ENCODE results near the gene RAB27A. TPM values are rescaled to one million over a fixed set of nuclear protein-coding genes. Genes with fewer than 3 reads are reported as not detected.
"Not testable (repeated sequence)": the region's sequence is repeated elsewhere in the genome, so short reads cannot be mapped to it uniquely, and the experiment has no call there.

The RAB27A gene
- polyA plus RNA-seq, 4 donors: 16.9 to 22.4 (median 18.2) TPM

DNA sequence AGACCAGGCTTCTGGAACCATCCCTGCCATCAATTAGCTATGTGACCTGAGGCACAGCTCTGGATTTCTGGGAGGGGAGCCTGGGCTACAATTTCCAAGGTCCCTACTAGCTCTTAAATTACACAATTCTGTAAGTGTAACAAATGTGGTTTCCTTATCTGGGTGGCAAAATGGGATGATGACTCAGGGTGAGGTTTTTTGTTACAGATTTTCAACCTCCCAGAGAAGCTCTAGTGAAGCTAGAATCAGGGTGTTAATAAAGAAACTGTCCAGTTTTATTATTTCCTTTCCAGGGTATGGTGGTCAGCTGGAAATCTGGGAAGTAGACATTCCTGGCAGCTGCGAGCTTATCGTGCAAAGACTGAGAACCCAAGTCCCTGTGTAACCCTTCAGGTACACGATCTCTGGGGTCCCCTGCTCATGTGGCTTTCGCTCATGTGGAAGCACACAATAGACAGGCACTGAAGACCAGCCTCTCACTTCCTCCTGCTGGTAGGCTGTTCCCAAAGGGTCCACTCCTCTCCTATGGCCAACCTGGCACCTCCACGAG, 7.3 kb downstream of the RAB27A start:
- DNase-seq (ENCODE audit: low read depth in 4 of 4, low spot score in 3 of 4): no peak

DNA sequence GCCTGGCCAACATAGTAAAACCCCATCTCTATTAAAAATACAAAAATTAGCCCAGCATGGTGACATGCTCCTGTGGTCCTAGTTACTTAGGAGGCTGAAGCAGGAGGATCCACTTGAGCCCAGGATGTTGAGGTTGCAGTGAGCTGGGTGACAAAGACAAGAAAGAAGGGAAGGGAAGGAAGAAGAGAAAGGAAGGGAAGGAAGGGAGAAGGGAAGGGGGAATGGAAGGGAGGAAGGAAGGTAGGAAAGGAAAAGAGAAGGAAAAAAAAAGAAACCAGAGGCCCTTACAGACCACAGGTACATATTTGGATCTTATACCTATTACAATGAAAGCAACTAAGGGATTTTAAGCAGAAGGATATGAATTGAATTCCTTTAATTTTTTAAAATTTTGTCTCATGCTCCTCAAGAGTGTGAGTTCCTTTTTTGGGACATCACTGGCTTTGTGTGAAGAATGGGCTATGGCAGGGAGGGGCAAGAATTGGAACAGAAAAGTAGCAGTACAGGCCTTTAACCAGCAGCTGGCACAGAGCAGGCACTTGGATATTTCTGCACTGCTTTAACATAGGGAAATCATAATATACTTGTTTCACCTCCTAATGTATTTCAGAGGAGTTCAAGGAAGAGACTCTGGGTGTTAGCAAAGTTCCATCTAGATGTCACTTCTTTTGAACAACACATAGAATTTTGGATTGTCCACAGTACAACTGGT, 7.9 kb downstream of the RAB27A start:
- DNase-seq (ENCODE audit: low read depth in 4 of 4, low spot score in 3 of 4): no peak

DNA sequence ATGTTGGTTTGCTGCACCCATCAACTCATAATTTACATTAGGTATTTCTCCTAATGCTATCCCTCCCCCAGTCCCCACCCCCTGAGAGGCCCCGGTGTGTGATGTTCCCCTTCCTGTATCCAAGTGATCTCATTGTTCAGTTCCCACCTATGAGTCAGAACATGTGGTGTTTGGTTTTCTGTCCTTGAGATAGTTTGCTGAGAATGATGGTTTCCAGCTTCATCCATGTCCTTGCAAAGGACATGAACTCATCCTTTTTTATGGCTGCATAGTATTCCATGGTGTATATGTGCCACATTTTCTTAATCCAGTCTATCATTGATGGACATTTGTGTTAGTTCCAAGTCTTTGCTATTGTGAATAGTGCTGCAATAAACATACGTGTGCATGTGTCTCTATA, 9.0 kb downstream of the RAB27A start:
- not testable (repeated sequence) for DNase-seq (ENCODE audit: low read depth in 4 of 4, low spot score in 3 of 4)

- no peak for DNase-seq (ENCODE audit: low read depth in 4 of 4, low spot score in 3 of 4)
Observed at GRCh38 chr15:55279746-55280351, 9.8 kb downstream of the RAB27A start.

DNA sequence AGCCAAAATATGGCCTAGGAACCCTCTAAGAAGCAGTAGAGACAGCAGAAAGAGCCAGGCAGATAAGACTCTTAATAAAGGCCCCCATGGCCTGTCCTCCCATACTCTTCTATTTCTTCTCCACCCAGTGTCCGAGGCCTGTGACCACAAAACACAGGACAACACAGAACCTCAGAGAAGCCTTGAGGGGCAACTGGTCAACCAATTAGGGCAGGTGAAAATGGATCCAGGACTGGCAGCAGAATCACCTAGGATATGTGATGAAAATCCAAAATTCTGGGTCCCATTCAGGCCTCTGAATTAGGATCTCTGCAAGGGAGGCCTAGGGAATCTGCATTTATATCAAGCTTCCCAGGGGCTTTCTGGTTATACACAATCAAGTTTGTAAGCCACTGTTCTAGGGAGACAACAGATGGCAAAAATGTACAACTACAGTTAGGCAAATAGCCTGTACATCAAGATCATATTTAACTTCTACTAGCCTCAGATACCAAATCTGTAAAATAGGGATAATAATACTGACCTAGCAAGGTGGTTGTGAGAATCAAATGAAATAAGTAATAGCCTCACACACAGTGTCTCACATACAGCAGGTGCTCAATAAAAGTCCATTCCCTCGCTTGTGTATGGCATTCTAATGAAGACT, 10.4 kb downstream of the RAB27A start:
- DNase-seq (ENCODE audit: low read depth in 4 of 4, low spot score in 3 of 4): no peak

GRCh38 chr15:55277715-55278114, 11.9 kb downstream of the RAB27A start:
- no peak for DNase-seq (ENCODE audit: low read depth in 4 of 4, low spot score in 3 of 4)

DNA sequence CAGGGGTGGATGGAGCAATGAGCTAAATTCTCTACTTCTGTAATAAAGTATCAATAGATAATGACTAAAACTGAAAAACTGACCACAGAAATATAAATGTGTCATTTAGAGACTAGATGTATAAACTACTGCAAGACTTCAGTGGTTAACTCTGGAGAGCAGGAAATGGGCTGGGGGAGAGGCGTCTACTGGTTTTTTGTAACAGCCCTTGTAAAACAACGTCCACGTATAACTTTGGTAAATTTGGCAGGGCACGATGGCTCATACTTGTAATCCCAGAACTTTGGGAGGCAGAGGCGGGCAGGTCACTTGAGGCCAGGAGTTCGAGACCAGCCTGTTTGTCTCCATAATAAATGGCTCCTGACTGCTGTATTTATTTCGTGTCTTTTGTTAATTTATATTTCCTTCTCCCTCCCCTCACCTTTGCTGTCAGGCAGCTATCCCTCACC, 12.5 kb downstream of the RAB27A start:
- no peak for DNase-seq (ENCODE audit: low read depth in 4 of 4, low spot score in 3 of 4)

DNA sequence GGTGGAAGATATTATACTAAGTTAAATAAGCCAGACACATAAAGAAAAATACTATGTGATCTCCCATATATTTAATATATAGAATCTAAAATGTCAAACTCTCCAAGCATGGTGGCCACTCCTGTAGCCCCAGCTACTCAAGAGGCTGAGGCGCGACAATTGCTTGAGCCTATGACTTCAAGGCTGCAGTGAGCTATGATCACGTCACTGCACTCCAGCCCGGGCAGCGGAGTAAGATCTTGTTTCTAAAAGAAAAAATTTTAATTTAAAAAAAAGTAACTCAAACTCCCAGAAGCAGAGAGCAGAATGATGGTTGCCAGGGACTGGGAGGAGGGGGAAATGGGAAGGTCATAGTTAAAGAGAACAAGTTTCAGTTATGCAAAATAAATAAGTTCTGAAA, 13.3 kb downstream of the RAB27A start:
- no peak for DNase-seq (ENCODE audit: low read depth in 4 of 4, low spot score in 3 of 4)

- no peak for DNase-seq (ENCODE audit: low read depth in 4 of 4, low spot score in 3 of 4)
Observed at GRCh38 chr15:55270291-55270690, 19.3 kb downstream of the RAB27A start.

DNA sequence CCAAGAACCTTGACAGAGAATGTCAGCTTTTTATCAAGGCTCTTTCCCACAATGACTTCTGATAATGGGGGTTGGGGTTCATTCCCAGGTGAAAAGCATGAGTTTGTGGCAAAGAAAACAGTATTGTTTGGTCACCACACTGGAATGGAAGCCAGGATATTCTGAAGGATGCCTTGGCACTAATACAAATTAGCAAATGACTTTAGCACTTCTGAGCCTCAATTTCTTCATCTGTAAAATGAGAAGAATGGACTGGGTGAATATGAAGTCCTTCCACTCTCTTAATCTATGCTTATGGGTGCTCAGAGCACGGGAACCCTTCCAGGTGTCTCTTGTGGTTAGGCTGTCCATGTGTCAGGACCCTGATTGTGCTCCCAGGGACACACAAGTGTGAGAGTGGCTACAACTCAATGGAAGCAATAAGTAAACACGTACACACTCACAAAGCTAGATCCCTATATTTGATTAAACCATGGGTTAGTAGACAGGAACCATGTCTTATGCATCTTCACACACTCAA, 21.4 kb downstream of the RAB27A start:
- no peak for DNase-seq (ENCODE audit: low read depth in 4 of 4, low spot score in 3 of 4)

GRCh38 chr15:55267401-55268175, 22.0 kb downstream of the RAB27A start:
- no peak for DNase-seq (ENCODE audit: low read depth in 4 of 4, low spot score in 3 of 4)

DNA sequence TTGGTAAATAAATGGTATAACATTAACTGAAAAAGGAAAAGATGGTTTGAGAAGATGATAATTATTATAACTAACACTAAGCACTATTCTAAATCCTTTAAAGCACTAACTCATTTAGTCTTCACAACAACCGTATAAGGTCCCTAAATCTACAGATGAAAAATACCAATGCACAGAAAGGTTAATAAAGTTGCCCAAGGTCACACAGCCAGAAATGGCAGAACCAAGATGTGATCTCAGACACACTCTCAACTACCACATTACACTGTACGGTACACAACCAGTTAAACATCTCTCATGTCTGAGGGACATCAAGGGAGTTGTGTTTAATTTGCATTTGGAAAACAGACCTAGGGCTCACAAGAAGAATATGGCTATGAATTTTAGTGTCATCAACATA, 23.1 kb downstream of the RAB27A start:
- no peak for DNase-seq (ENCODE audit: low read depth in 4 of 4, low spot score in 3 of 4)

DNA sequence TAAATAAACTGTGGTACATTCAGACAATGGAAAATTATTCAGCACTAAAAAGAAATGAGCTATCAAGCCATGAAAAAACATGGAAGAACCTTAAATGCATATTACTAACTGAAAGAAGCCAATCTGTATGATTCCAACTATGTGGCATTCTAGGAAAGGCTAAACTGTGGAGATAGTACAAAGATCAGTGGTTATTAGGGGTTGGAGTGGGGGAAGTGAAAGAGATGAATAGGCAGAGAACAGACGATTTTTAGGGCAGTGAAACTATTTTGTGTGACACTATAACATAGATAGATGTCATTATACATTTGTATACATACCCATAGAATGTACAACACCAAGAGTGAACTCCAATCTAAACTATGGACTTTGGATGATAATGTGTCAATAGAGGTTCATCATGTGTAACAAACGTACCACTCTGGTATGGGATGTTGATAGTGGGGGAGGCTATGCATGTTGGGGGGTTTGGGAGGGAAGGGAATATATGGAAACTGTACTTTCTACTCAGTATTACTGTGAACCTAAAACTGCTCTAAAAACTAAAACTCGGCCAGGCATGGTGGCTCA, 29.0 kb downstream of the RAB27A start:
- no peak for DNase-seq (ENCODE audit: low read depth in 4 of 4, low spot score in 3 of 4)

DNA sequence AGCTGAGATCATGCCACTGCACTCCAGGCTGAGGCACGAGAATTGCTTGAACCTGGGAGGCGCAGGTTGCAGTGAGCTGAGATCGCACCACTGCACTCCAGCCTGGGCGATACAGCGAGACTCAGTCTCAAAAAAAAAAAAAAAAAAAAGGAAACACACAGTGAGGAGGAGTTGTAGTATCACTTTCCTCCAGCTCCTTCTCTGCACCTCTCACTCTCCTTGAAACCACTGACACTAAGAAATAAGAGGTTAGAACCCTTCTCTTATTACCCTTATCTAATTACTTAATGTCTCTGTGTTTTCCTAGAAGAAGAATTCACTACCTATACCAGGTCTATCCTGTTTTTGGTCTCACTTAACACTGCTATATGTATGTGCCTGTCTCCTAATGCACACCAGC, 31.7 kb downstream of the RAB27A start:
- DNase-seq (ENCODE audit: low read depth in 4 of 4, low spot score in 3 of 4): no peak

GRCh38 chr15:55257012-55257670, 32.5 kb downstream of the RAB27A start:
- DNase-seq (ENCODE audit: low read depth in 4 of 4, low spot score in 3 of 4): no peak

DNA sequence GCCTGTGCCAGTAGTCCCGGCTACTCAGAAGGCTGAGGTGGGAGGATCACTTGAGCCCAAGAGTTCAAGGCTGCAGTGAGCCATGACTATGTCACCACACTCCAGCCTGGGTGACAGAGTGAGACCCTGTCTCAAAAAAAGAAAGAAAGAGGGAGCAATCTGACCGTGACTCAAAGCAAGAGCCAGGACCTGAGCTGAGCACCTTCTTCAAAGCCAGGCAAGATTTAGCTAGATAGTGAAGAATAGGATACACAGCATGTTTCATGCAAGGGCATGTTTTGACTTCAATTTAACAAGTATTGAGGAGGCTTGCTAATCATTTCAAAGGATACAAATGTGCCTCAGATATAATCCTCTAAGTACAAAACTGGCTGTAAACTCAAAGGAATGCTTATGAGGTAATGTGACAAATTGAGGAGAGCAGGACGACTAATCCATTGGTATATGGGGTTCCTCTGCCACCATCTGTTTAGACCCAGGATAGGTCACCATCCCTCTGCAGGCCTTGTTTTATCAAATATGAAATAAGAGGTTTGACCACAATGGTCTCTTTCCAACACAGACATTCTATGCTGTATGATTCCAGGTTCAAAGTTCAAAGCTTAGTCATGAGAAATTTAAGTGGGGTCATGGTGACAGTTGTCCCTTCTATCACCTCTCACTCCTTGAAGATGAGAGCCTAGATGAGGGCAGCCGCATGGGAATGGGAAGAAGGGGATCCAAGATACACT, 33.2 kb downstream of the RAB27A start:
- no peak for DNase-seq (ENCODE audit: low read depth in 4 of 4, low spot score in 3 of 4)

DNA sequence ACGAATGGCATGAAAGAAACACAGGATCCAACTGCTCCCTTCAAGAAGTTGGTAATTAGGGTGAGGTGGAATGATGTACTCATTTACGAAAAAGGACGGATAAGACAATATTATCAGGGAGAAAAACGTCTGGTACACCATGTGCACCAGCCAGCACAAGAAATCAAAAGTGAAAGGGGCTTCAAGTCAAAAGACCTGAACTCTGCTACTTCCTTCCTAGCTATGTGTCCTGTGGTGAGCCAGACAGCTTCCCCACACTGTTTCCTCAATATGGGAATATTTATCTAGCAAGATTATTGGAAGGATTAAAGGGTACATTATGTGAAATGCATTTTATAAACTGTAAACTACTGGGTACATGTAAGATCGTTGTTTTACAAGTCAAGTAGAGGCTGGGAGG, 33.9 kb downstream of the RAB27A start:
- no peak for DNase-seq (ENCODE audit: low read depth in 4 of 4, low spot score in 3 of 4)

GRCh38 chr15:55254916-55255679, 34.5 kb downstream of the RAB27A start:
- no peak for DNase-seq (ENCODE audit: low read depth in 4 of 4, low spot score in 3 of 4)

Measured in right renal pelvis (tissue), 4 donors.